ENCODE measurements around the gene PTTG2. TPM values are rescaled to one million over a fixed set of nuclear protein-coding genes. Genes with fewer than 3 reads are reported as not detected.
"Not testable (repeated sequence)": the region's sequence is repeated elsewhere in the genome, so short reads cannot be mapped to it uniquely, and the experiment has no call there.

The PTTG2 gene
- total RNA-seq (2014; rRNA removed), result not detected in 2 replicates
- not detected for polyA plus RNA-seq (2012)

DNA sequence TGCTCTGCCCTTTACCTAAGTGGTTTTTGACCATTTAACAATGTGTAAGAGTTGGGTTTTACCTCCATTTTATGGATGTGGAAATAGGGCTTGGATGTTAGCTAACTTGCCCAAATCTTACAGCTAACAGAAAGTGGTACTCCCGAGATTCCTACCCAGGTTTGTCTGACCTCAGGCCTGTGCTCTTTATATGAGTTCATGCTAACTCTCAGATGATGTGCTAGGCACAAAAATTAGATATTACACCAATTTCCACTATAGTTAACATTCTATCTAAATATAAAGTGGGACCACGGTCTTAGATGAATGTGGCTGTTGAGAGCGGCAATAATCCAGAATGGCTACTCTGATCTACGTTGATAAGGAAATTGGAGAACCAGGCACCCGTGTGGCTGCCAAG lies at the start of gene PTTG2:
Gene PTTG2 (plus strand): TSS at position 301 of the 400 bp plus-strand sequence. CDS start 37 bp downstream, at position 338.
- no peak for DNase-seq (ENCODE audit: low read depth)

- no peak for DNase-seq (ENCODE audit: low read depth)
These were observed 45.7 kb upstream of the PTTG2 start for GRCh38 chr4:37914539-37914938.

GRCh38 chr4:37917388-37917787 lies 42.8 kb upstream of the PTTG2 start:
- no peak for DNase-seq (ENCODE audit: low read depth)

GRCh38 chr4:37918653-37919052 lies 41.5 kb upstream of the PTTG2 start:
- DNase-seq (ENCODE audit: low read depth), result no peak

- DNase-seq (ENCODE audit: low read depth), result peak; percentile 51
These were observed 37.9 kb upstream of the PTTG2 start for GRCh38 chr4:37922328-37922727.

GRCh38 chr4:37923089-37923488 lies 37.1 kb upstream of the PTTG2 start:
- DNase-seq (ENCODE audit: low read depth), result not testable (repeated sequence)

GRCh38 chr4:37924946-37925345 lies 35.3 kb upstream of the PTTG2 start:
- no peak for DNase-seq (ENCODE audit: low read depth)

DNA sequence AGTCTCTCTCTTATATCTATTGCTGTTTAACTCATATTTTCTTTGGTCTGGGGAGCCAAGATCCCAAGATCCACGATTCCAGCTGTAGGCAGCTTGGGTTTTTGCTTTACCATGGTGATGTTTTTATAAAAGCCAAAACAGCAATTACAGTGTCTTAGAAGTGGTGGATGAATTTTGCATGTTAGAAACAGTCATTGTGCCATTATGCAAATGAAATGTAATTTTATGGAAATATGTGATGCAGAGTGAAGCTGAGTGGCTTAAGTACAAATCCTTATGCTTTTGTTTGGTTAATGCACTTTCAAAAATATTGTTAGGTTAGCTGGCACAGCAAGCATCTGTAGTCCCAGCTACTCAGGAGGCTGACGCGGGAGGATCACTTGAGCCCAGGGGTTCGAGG lies 32.8 kb upstream of the PTTG2 start:
- DNase-seq (ENCODE audit: low read depth), result no peak

- DNase-seq (ENCODE audit: low read depth), result peak; percentile 52
These were observed 31.5 kb upstream of the PTTG2 start for GRCh38 chr4:37928426-37929416.

DNA sequence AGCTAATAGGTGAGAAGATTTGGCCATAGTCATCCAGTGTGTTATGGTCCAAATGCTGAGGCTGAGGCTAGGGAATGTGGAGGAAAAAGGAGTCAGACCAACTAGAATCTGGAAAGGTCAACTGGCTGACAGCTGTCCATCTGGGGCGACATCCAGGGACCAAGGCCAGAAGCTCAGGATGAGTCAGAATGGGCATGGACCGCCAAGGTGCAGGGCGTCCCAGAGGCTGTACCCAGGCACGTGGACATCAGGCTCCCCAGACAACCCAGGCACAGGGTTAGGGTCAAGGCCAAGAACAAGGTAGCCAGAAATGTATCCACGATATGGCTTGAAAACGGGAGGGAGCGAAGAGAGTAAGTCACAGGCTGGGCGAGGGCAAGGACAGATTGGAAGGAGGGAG lies 26.1 kb upstream of the PTTG2 start:
- DNase-seq (ENCODE audit: low read depth), result no peak

GRCh38 chr4:37934609-37935008 lies 25.6 kb upstream of the PTTG2 start:
- DNase-seq (ENCODE audit: low read depth), result no peak

- no peak for DNase-seq (ENCODE audit: low read depth)
These were observed 25.2 kb upstream of the PTTG2 start for GRCh38 chr4:37935026-37935425.

- DNase-seq (ENCODE audit: low read depth), result no peak
These were observed 23.2 kb upstream of the PTTG2 start for GRCh38 chr4:37936889-37937498.

GRCh38 chr4:37938208-37938607 lies 22.0 kb upstream of the PTTG2 start:
- DNase-seq (ENCODE audit: low read depth), result no peak

GRCh38 chr4:37946503-37947179 lies 13.6 kb upstream of the PTTG2 start:
- DNase-seq (ENCODE audit: low read depth), result no peak

GRCh38 chr4:37948542-37948941 lies 11.7 kb upstream of the PTTG2 start:
- DNase-seq (ENCODE audit: low read depth), result no peak

- no peak for DNase-seq (ENCODE audit: low read depth)
These were observed 10.4 kb upstream of the PTTG2 start for GRCh38 chr4:37949636-37950426.

DNA sequence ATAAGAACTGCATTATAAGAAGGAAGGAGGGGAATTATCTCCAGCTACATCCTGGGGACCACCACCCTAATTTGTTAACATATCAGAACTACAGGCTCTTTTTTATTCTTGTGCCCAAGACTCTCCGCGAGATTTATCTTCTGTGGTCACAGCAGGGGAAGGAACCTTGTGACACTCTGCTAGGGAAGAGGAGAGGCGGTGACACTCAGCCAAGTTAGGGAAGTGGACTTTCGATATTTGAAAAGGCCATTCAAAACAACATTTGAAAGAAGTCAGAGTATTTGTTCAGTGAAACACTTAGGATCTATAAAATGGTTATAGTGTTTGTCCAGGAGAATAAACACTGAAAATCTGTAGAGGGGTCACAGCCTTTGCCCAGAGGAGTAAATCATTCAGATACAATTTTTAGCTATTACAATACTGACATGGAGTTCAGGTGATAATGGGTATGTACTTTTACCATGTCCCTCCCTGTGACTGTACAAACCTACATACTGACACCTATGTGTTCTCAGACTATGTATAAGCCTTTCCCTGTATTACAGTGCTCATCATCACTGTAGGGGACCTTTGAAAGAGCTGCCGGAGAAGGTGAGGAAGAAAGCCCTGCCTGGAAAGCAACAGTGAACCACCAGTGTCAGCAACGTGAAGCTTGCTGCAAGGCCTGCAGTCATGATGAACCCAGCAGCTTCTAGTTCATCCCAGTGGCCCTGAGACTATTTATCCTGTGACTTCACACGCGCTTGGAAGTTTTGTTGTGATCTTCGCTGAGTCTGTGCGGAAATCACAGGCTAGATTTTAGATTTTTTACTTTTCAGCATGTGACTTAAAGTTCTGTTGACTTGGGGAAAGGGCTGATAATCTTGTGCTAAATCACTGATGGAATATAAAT lies 8.5 kb upstream of the PTTG2 start:
- no peak for DNase-seq (ENCODE audit: low read depth)

GRCh38 chr4:37953156-37953555 lies 7.0 kb upstream of the PTTG2 start:
- no peak for DNase-seq (ENCODE audit: low read depth)

DNA sequence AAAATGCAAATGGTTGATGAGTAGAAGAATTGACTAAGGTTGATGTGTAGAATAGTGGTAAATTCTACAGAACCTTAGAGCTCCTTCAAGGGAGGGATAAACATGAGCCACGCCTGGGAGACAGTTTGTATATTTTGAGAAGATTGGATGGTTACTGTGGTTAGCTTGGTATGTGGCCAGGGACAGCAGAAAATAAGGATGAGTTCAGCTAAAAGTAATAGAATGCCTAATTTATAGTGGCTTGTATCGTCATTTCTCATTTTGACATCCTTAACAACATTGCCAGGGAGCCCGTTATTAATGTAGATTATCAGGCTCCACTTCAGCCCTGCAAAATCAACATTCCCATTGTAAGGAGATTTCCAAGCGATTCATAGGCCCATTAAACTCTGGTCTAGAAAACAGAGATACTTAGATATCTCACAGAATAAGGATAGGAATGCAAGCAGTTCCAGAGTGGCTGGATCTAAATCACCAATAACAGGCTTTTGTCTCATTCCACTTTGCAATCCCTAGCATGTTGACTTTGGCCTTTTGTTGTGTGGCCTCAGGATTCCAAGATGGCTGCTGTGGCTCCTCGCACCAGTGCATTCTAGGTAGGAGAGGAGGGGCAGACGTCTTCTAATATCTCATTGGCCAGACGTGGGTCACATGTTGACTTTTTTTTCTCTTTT lies 6.4 kb upstream of the PTTG2 start:
- DNase-seq (ENCODE audit: low read depth), result peak; percentile 71

Data from LHCN-M2 (cell line).